Measurements from ENCODE around the gene F2RL3.

- no peak for TF ChIP-seq POLR2A (IDR thresholded peaks at IDR 0.05; ENCODE audit: low read length)
- no peak for TF ChIP-seq GATA1 (IDR thresholded peaks at IDR 0.05; ENCODE audit: low read depth, low read length)
Measured at GRCh38 chr19:16890461-16891184, 1.8 kb downstream of the F2RL3 start.
